Right lobe of liver (tissue), 6 donors: Measurements from ENCODE around the gene DGKI. TPM values are rescaled to one million over a fixed set of nuclear protein-coding genes. Genes with fewer than 3 reads are reported as not detected.

Source experiments
- ATAC-seq, 4 donors: fragments of 200-7000 bp; cut with Tn5 transposase; one replicate each; pipeline ENCODE4 v1.9.1; 2020; ENCODE audit warnings: mild to moderate bottlenecking in 4 of 4, moderate library complexity in 4 of 4
- DNase-seq, 3 donors: peaks; one replicate each; pipeline ENCODE4 v3.0.0-alpha.2; 2020
- H3K27ac ChIP-seq, 3 donors: fragments of 200-600 bp; one replicate each; pipeline ENCODE4 v1.8.0; 2022
- H3K27me3 ChIP-seq, 2 donors: fragments of 200-600 bp; one replicate each; pipeline ENCODE4 v1.8.0; 2022
- H3K36me3 ChIP-seq, 4 donors: fragments of 200-600 bp; sonication (generic) in 1 of 4; one replicate each; pipeline versions ENCODE4 v1.5.1 to v1.8.0; 2017 to 2022; ENCODE audit warnings: control low read depth in 1 of 4
- H3K4me1 ChIP-seq, 4 donors: fragments of 200-600 bp; sonication (generic) in 1 of 4; one replicate each; pipeline versions ENCODE4 v1.5.1 to v1.8.0; 2017 to 2022; ENCODE audit warnings: control low read depth in 1 of 4
- H3K4me3 ChIP-seq, 3 donors: fragments of 200-600 bp; one replicate each; pipeline ENCODE4 v1.8.0; 2022
- H3K9me3 ChIP-seq, 4 donors: fragments of 200-600 bp; sonication (generic) in 1 of 4; one replicate each; pipeline versions ENCODE4 v1.5.1 to v1.8.0; 2017 to 2022; ENCODE audit warnings: control low read depth in 1 of 4
- CTCF ChIP-seq, 4 donors: fragments of 200-600 bp in 3 of 4; fragments of 450-650 bp in 1 of 4; IDR thresholded peaks; one replicate each; pipeline versions ENCODE4 v1.5.1 to v1.8.0; 2016 to 2022; ENCODE audit warnings: antibody characterized with exemption in 4 of 4, mild to moderate bottlenecking in 2 of 4
- POLR2A ChIP-seq: fragments of 450-650 bp; IDR thresholded peaks from one replicate; pipeline ENCODE4 v1.6.1; 2017; ENCODE audit warnings: antibody characterized with exemption, mild to moderate bottlenecking
- WGBS: methylation state at CpG from one replicate; pipeline ENCODE4 v1.1.6; 2018; ENCODE audit warnings: low coverage, low lambda C conversion rate; ENCODE audit not compliant: insufficient coverage; ENCODE audit errors: missing lambda C conversion rate; 5-methylcytosine and 5-hydroxymethylcytosine counted together
- intact Hi-C, 2 donors: fragments of 100-400 bp; cut with DNase I; formaldehyde crosslinking; loops; one replicate each; pipeline versions ENCODE4 v1.11.2 to v1.14.1; 2022
- total RNA-seq, 6 experiments: library from RNA; depleted of rRNA in 2 of 6; stranded (reverse); fragments of >200 nt in 2 of 6; fragmentation: NEBNext Ultra II Directional in 3 of 6; extraction: Animal tissue kit (Norgen Biotek cat#: 25700) in 3 of 6; gene quantifications; one replicate each; pipeline versions ENCODE4 v1.1.0 to v1.2.4, GENCODE V29; 2016 to 2023
- donor health status: DM: no; HTN: yes; CAD: no.
- donor health status: DM: no; HTN: no; CAD: no.
- donor health status: DM: no; HTN: no; CAD: no.
- donor health status: DM: no; HTN: yes; CAD: no.
- donor health status: DM: no; HTN: yes; CAD: no.

Gene DGKI
- total RNA-seq, 6 experiments from 2014 or later: 0.05 to 0.35 (median 0.06) TPM; not detected in 1

- Histone ChIP-seq H3K27ac (no peak overlapping the region), H3K4me1 (no peaks in the 10 kb centered on the region), H3K4me3 (no peak overlapping the region), H3K27me3 (no peaks in the 10 kb centered on the region), H3K9me3 (no peaks in the 10 kb centered on the region), H3K36me3 (no peaks in the 10 kb centered on the region)
- 71% methylated on average over 13 of the region's 13 CpGs for WGBS
- ATAC-seq: peak in 1 of 4 donors; percentile 34
- no peak for DNase-seq
- TF ChIP-seq CTCF (IDR thresholded peaks at IDR 0.05) (no peak), POLR2A (no peak)
- intact Hi-C loops: no loop called here
Measured at GRCh38 chr7:137546009-137546408, 300.8 kb downstream of the DGKI start.

GRCh38 chr7:137545059-137545716, 301.6 kb downstream of the DGKI start:
- Histone ChIP-seq H3K4me3 (no peak overlapping the region), H3K36me3 (no peaks in the 10 kb centered on the region), H3K4me1 (no peaks in the 10 kb centered on the region), H3K27me3 (no peaks in the 10 kb centered on the region), H3K9me3 (no peaks in the 10 kb centered on the region), H3K27ac (no peak overlapping the region)
- no peak for TF ChIP-seq CTCF (IDR thresholded peaks at IDR 0.05)
- no peak for TF ChIP-seq POLR2A
- intact Hi-C loops: no loop called here
- WGBS: 51% methylated on average over 4 of the region's 4 CpGs
- ATAC-seq (no peak), DNase-seq (no peak)

DNA sequence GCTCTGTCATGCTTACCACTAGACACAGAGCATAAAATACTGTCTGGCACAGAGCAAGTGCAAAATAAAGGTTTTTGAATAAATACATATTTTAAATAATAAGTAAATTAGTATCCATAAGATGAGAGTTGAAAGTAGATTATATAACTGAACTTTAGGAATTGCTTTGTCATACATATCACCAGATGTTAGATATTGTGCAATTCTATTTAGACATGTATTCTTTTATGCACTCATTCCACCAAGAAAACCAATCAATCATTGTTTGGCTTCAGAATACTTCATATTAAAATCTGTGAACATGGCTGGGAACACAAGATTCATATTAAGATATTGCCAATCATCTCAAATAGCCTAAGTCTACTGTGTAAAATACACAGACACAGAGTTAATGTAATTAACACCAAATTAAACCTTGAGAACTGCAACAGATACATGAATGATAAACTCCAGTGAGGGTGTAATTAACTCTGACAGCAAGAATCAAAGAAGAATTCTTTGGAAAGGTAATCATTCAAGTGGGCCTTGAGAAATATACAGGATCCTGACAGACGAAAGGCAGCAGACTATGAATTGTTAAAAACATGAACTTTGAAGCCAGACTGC, 302.2 kb downstream of the DGKI start:
- no peak for DNase-seq
- H3K27me3 ChIP-seq: no peaks in the 10 kb centered on the region
- no peak for TF ChIP-seq POLR2A
- TF ChIP-seq CTCF (IDR thresholded peaks at IDR 0.05): no peak

GRCh38 chr7:137539111-137539715, 307.6 kb downstream of the DGKI start:
- Histone ChIP-seq H3K27me3 (peaks cover 0 to 4% of the 10 kb centered on the region in 2 donors), H3K27ac (no peak overlapping the region), H3K36me3 (no peaks in the 10 kb centered on the region), H3K4me1 (no peaks in the 10 kb centered on the region), H3K4me3 (no peak overlapping the region), H3K9me3 (no peaks in the 10 kb centered on the region)
- intact Hi-C loops: no loop called here
- no peak for ATAC-seq
- WGBS: 67% methylated on average over 3 of the region's 3 CpGs
- TF ChIP-seq POLR2A (no peak), CTCF (IDR thresholded peaks at IDR 0.05) (no peak)
- no peak for DNase-seq

More for the DNA sequence above, 302.2 kb downstream of the DGKI start:
- H3K4me1 ChIP-seq: no peaks in the 10 kb centered on the region
- intact Hi-C loops: no loop called here
- H3K36me3 ChIP-seq: no peaks in the 10 kb centered on the region
- 29% methylated on average over 1 of the region's 1 CpG for WGBS
- no peak overlapping the region for H3K4me3 ChIP-seq
- no peak overlapping the region for H3K27ac ChIP-seq
- no peak for ATAC-seq
- no peaks in the 10 kb centered on the region for H3K9me3 ChIP-seq
